AG09309 (cell line): ENCODE results near the gene RHOXF2.
"Not testable (repeated sequence)": the region's sequence is repeated elsewhere in the genome, so short reads cannot be mapped to it uniquely, and the experiment has no call there.

Source experiments
- DNase-seq: peaks from one replicate; pipeline ENCODE4 v3.0.0-alpha.2; 2010; ENCODE audit warnings: low read depth
- H3K4me3 ChIP-seq: 2 replicates; pipeline ENCODE4 v1.5.1; 2011; ENCODE audit warnings: mild to moderate bottlenecking, low read depth, low read length, moderate library complexity; ENCODE audit not compliant: control insufficient read depth
- CTCF ChIP-seq: IDR thresholded peaks from 2 replicates; pipeline ENCODE4 v1.5.1; 2011; ENCODE audit warnings: mild to moderate bottlenecking, low read depth, low read length, inconsistent platforms; ENCODE audit not compliant: insufficient read depth, control insufficient read depth; ENCODE audit errors: missing control alignments

RHOXF2 gene

GRCh38 chrX:120158313-120158712 lies at the start of gene RHOXF2:
RHOXF2 (plus strand) TSS chrX:120158613; CDS start chrX:120158751, 138 bp downstream.
- H3K4me3 ChIP-seq, DNase-seq: not testable (repeated sequence)

GRCh38 chrX:120109378-120109777 lies 49.0 kb upstream of the RHOXF2 start:
- no peak for DNase-seq
- no peak for TF ChIP-seq CTCF

GRCh38 chrX:120111611-120112010 lies 46.8 kb upstream of the RHOXF2 start:
- TF ChIP-seq CTCF, result no peak
- DNase-seq, result no peak
- no peak overlapping the region for H3K4me3 ChIP-seq

More at GRCh38 chrX:120109378-120109777, 49.0 kb upstream of the RHOXF2 start:
- no peak overlapping the region for H3K4me3 ChIP-seq

DNA sequence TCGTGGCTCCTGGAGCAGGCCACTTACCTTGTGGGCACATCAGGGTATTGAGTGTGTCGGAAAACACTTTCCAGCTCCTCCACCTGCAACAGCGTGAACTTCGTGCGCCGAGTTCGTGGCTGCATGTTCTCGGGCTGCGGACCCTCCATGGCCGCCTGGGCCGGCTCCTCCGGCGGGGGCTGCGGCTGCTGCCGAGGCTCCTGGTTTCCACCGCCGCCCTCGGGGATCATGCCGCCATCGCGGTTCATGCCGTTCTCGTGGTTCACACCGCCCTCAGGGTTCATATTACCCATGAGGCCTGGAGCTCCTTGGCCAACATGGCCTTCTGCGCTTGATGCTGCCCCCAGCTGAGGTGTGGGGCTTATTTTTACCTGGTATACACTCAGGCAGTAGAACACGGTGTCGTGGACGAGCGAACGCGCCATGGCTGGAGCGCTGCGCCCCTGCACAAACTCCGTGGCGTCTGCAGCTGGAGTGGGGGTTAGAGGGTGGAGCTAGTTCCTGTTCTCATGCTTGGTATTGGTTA lies 42.9 kb upstream of the RHOXF2 start, which contains the start of gene RHOXF1:
Gene RHOXF1 (minus strand): TSS at position 476 of the 526 bp plus-strand sequence. CDS start 51 bp downstream, at position 425.
- no peak within 1 kb of the TSS for H3K4me3 ChIP-seq
- TF ChIP-seq CTCF, result no peak
- no peak for DNase-seq

- DNase-seq, result no peak
- H3K4me3 ChIP-seq, result no peak overlapping the region
- no peak for TF ChIP-seq CTCF
Measured at GRCh38 chrX:120120223-120120622, 38.2 kb upstream of the RHOXF2 start.

DNA sequence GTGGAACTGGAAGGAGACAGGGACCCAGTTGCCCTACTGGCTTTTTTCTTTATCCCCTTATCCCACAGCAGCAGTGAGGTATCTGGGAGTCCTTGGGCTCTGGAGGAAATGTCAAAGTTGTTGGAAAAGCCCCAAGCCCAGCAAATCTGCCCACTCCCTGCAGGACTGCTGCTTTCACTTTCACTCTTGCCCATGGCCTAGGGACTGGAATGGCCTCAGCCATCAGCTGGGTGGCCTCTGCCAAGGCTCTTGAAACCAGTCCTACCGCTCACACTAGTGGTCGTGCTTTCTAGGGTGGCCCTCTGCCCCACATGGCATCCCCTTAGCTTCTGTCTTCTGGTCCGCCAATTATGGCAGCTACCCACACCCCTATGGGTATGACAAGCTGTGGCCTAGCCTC lies 33.0 kb upstream of the RHOXF2 start:
- no peak for DNase-seq
- H3K4me3 ChIP-seq, result no peak overlapping the region
- no peak for TF ChIP-seq CTCF

DNA sequence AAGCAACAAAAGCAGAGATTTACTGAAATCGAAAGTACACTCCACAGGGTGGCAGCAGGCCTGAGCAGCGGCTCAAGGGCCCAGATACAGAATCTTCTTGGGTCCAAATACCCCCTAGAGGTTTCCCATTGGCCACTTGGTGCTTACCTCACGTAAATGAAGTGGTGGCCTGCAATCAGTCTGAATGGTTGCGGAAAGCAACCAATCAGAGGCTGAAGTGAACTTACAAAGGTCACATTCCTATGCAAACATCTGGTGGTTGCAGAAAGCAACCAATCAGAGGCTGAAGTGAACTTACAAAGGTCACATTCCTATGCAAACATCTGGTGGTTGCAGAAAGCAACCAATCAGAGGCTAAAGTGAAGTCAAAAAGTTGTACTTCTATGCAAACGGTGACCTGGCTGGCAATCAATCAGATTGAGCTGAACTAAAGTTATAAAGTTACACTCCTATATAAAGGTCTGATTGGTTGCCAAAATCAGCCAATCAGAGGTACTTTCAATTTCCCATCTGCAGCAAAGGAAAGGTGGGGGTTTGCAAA lies 30.0 kb upstream of the RHOXF2 start:
- not testable (repeated sequence) for DNase-seq, H3K4me3 ChIP-seq

GRCh38 chrX:120136128-120136527 lies 22.3 kb upstream of the RHOXF2 start:
- TF ChIP-seq CTCF, result no peak
- no peak for DNase-seq
- H3K4me3 ChIP-seq, result no peak overlapping the region
